HUES48 (cell line): Measurements from ENCODE around the gene SYP.
"Not testable (repeated sequence)": the region's sequence is repeated elsewhere in the genome, so short reads cannot be mapped to it uniquely, and the experiment has no call there.

Experiments
- H3K27ac ChIP-seq: one replicate; pipeline ENCODE4 v1.7.0; 2013; ENCODE audit warnings: low read depth, low read length, inconsistent platforms
- H3K27me3 ChIP-seq: 2 replicates; pipeline ENCODE4 v1.6.1; 2013; ENCODE audit warnings: mild to moderate bottlenecking, low read length; ENCODE audit not compliant: control insufficient read depth, insufficient read depth
- H3K36me3 ChIP-seq: 2 replicates; pipeline ENCODE4 v1.6.1; 2013; ENCODE audit warnings: low read length; ENCODE audit not compliant: control insufficient read depth, insufficient read depth
- H3K4me1 ChIP-seq: 2 replicates; pipeline ENCODE4 v1.6.1; 2013; ENCODE audit warnings: mild to moderate bottlenecking, low read length; ENCODE audit not compliant: control insufficient read depth, insufficient read depth
- H3K4me3 ChIP-seq: 2 replicates; pipeline ENCODE4 v1.5.1; 2013; ENCODE audit warnings: mild to moderate bottlenecking, low read depth, low read length
- H3K9ac ChIP-seq: 2 replicates; pipeline ENCODE4 v1.6.1; 2013; ENCODE audit warnings: mild to moderate bottlenecking, low read depth, low read length, moderate library complexity
- H3K9me3 ChIP-seq: 2 replicates; pipeline ENCODE4 v1.6.1; 2013; ENCODE audit warnings: low read length; ENCODE audit not compliant: control insufficient read depth, insufficient read depth

Gene SYP

GRCh38 chrX:49177873-49178480, 22.0 kb downstream of the SYP start:
- Histone ChIP-seq H3K36me3 (peaks cover 13% of the 10 kb centered on the region), H3K4me1 (no peaks in the 10 kb centered on the region), H3K27me3 (no peaks in the 10 kb centered on the region), H3K27ac (no peak overlapping the region), H3K9ac (no peak overlapping the region), H3K9me3 (peaks cover 25% of the 10 kb centered on the region), H3K4me3 (no peak overlapping the region)

DNA sequence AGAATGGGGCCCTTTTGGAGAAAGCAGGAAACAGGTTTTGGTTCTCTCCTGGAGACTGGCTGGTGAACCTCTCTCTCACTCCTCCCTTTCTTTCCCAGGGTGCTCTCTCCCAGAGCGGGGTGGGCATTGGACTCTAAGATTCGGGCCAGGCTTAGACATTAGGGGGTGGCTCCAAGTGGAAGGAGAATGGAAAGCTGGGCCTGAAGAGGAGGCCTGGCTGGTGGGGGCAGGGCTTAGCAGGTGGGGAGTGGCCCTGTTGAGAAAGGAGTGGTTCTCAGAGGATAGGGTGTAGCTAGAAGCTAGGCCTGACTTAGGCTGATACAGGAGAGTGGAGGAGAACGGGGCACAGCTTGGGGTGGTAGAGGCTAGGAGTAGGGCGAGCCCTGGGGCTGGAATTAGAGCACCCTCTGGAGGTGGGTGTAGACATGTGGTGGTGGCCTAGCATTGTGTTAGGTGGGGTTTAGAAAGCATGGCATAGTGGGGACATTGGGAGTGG, 22.6 kb downstream of the SYP start:
- Histone ChIP-seq H3K4me3 (no peak overlapping the region), H3K4me1 (no peaks in the 10 kb centered on the region), H3K27ac (no peak overlapping the region), H3K9ac (no peak overlapping the region), H3K27me3 (0 out of 2 replicates have a peak, but pooled peaks cover 5% of the 10 kb centered on the region), H3K36me3 (peaks cover 13% of the 10 kb centered on the region), H3K9me3 (peaks cover 25% of the 10 kb centered on the region)

- Histone ChIP-seq H3K9me3 (peaks cover 22% of the 10 kb centered on the region), H3K4me3 (no peak overlapping the region), H3K4me1 (no peaks in the 10 kb centered on the region), H3K27ac (no peak overlapping the region), H3K36me3 (peaks cover 13% of the 10 kb centered on the region), H3K27me3 (peaks cover 10% of the 10 kb centered on the region; the same call in 1 of the 2 replicates), H3K9ac (no peak overlapping the region)
Observed at GRCh38 chrX:49176421-49177326, 23.3 kb downstream of the SYP start.

DNA sequence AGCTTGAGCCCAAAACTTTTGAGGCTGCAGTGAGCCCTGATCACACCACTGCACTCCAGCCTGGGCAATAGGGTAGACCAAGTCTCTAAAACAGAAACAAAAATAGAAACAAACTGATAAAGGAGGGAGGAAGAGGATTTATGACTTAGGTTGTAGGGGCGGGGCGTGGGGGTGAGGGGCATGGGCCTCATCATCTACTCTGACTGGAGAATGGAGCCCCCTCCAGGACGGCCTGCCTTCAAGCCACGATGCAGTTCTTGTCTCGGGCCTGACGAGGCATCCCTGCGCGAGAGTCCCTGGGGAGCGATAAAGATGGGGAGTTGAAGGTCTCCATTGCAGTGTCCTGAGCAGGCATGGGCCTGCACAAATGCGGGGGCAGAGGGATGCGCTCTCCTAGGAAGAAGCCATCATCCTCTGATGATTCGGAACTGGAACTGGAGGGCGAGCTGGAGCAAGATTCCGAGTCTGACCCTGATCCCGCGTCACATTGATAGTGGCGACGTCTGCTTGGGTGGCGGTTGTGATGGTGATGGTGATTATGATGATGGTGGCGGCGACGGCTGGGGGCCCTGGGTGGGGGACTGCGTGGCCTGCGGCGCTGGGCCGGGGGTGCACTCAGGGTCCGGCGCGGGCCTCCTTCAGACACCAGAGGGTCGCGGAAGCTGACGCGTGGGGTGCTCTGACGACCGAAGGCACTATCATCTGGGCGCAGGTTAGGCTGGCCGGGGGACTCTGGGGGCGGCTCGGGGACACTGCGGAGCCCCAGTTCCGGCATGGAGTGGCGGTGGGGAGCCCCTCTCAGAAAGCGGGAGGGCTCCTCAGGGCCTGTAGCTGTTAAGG, 24.3 kb downstream of the SYP start:
- no peak overlapping the region for H3K4me3 ChIP-seq
- H3K27ac ChIP-seq, result no peak overlapping the region
- peaks cover 10% of the 10 kb centered on the region; the same call in 1 of the 2 replicates for H3K27me3 ChIP-seq
- H3K4me1 ChIP-seq, result no peaks in the 10 kb centered on the region
- peaks cover 19% of the 10 kb centered on the region for H3K9me3 ChIP-seq
- peaks cover 13% of the 10 kb centered on the region for H3K36me3 ChIP-seq
- no peak overlapping the region for H3K9ac ChIP-seq

DNA sequence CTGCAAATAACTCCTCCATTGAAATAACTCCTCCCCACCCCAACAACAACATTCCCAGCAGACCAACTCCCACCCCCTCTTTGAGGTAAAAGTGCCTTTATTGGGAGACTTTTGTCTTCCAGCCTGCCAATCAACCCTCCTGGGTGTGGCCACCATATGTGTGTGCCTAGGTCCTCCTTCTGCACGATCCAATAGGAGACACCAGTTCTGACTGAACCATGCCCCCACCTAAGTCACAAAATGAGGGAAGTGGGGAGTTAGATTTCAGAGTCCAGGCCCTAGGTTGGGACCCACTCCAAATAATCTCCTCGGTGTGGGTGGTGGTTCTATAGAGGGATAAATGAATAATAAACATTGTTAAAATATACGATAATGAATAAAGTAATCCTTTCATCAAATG, 25.3 kb downstream of the SYP start:
- H3K27ac ChIP-seq, result no peak overlapping the region

DNA sequence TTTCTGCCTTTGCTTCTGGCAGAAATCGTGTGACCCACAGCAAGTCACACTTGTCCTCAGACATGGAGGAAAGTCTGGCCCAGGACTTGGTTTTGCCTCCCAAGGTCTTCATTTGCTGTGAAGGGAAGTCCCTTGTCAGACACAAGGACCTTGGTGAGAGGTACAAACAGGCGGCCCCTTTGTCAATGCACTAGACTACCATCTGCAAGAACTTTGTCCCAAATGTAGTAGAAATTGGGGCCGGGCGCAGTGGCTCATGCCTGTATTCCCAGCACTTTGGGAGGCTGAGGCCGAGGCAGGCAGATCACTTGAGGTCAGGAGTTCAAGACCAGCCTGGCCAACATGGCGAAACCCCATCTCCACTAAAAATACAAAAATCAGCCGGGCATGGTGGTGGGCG, 26.4 kb downstream of the SYP start:
- H3K9ac ChIP-seq, H3K27ac ChIP-seq, H3K4me3 ChIP-seq, H3K27me3 ChIP-seq, H3K4me1 ChIP-seq: not testable (repeated sequence)
- H3K36me3 ChIP-seq, result peaks cover 13% of the 10 kb centered on the region
- H3K9me3 ChIP-seq, result peaks cover 23% of the 10 kb centered on the region

More for the DNA sequence above, 25.3 kb downstream of the SYP start:
- Histone ChIP-seq H3K36me3 (peaks cover 13% of the 10 kb centered on the region), H3K9ac (no peak overlapping the region), H3K4me1 (no peaks in the 10 kb centered on the region), H3K27me3 (peaks cover 10% of the 10 kb centered on the region; the same call in 1 of the 2 replicates), H3K9me3 (peaks cover 22% of the 10 kb centered on the region), H3K4me3 (no peak overlapping the region)

DNA sequence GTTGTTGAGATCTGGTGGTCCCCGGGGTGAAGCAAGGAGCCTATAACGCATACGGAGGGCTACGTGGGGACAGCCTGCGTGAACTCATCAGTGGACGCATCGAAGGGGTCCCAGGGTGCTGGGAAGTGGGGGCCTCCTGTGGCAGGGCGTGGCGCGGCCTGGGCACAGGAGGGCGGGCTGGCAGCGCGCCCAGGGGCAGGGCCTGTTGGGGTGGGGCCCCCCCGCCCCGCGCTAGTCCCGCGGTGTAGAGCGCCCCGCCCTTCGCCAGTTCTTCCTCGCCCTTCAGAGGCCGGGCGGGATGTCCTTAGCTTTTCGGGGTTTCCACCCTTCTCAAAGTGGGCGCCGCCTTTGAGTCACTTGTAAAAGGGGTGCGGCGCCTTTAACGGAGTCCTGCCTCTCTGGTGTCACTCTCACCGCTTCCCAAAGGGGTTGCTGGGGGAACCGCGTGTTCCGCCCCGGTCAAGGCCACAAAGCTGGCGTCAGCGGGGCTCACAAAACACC, 27.7 kb downstream of the SYP start:
- Histone ChIP-seq H3K9me3 (peaks cover 25% of the 10 kb centered on the region), H3K4me1 (peaks cover 5% of the 10 kb centered on the region), H3K27me3 (peaks cover 16% of the 10 kb centered on the region), H3K4me3 (peak overlapping the region; percentile 59), H3K27ac (no peak overlapping the region), H3K36me3 (peaks cover 3% of the 10 kb centered on the region; the same call in 1 of the 2 replicates), H3K9ac (no peak overlapping the region)

DNA sequence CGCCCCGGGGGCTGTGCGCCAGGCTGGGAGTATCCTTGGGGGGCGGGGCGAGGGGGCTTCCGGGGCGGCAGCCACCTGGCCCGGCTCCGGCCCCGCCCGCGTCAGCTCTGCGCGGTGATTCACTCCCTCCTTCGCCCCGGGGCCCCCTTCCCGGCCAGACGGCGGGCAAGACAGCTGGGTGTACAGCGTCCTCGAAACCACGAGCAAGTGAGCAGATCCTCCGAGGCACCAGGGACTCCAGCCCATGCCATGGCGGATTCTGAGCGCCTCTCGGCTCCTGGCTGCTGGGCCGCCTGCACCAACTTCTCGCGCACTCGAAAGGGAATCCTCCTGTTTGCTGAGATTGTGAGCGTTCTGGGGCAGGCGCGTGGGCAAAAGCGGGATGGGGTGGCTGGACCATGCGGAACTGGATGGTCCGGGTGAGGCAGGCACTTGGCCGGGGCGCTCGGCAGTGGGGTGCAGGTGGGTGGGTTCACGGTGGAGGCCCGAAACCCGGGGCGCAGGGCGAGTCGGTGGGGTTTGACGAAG, 28.2 kb downstream of the SYP start, which contains the start of gene PLP2:
Gene PLP2, plus strand, starts transcription at position 147 of the 528 bp plus-strand sequence. Its CDS starts 103 bp downstream, at position 250.
- Histone ChIP-seq H3K27ac (no peak within 1 kb of the TSS), H3K9me3 (peaks cover 25% of the 10 kb centered on the region), H3K9ac (no peak within 1 kb of the TSS), H3K27me3 (peaks cover 18% of the 10 kb centered on the region), H3K36me3 (no peaks in the 10 kb centered on the region; the same call in 1 of the 2 replicates), H3K4me1 (peaks cover 9% of the 10 kb centered on the region), H3K4me3 (peak within 1 kb of the TSS; percentile 59)

- Histone ChIP-seq H3K9me3 (peaks cover 8% of the 10 kb centered on the region; the same call in 1 of the 2 replicates), H3K4me3 (peak overlapping the region; percentile 55), H3K27me3 (peaks cover 22% of the 10 kb centered on the region), H3K9ac (no peak overlapping the region), H3K4me1 (peaks cover 13% of the 10 kb centered on the region), H3K36me3 (no peaks in the 10 kb centered on the region), H3K27ac (no peak overlapping the region)
Observed at GRCh38 chrX:49167740-49168108, 32.3 kb downstream of the SYP start.
